Vagina (tissue), 2 donors: ENCODE measurements around the gene HDHD3.

Experiments used
- POLR2A ChIP-seq, 2 donors: fragments of 450-650 bp; IDR thresholded peaks; one replicate each; pipeline ENCODE4 v1.6.1; 2017; ENCODE audit warnings: antibody characterized with exemption in 2 of 2, mild to moderate bottlenecking in 2 of 2, moderate library complexity in 2 of 2
- POLR2AphosphoS5 ChIP-seq, 2 donors: sonication (generic); formaldehyde crosslinking; IDR thresholded peaks; one replicate each; pipeline ENCODE4 v1.9.0; 2017; ENCODE audit warnings: antibody characterized with exemption in 2 of 2, mild to moderate bottlenecking in 2 of 2, low read depth in 1 of 2; ENCODE audit not compliant: insufficient read depth in 1 of 2
- TF ChIP-seq, protein P1 (sequence below), 3 experiments: fragments of 450-650 bp in 2 of 3; fragments of 200-600 bp in 1 of 3; sonication (generic) in 1 of 3; IDR thresholded peaks; one replicate each; pipeline ENCODE4 v1.5.1; 2017 to 2019; ENCODE audit warnings: antibody characterized with exemption in 3 of 3, mild to moderate bottlenecking in 2 of 3, moderate library complexity in 2 of 3

DNA sequence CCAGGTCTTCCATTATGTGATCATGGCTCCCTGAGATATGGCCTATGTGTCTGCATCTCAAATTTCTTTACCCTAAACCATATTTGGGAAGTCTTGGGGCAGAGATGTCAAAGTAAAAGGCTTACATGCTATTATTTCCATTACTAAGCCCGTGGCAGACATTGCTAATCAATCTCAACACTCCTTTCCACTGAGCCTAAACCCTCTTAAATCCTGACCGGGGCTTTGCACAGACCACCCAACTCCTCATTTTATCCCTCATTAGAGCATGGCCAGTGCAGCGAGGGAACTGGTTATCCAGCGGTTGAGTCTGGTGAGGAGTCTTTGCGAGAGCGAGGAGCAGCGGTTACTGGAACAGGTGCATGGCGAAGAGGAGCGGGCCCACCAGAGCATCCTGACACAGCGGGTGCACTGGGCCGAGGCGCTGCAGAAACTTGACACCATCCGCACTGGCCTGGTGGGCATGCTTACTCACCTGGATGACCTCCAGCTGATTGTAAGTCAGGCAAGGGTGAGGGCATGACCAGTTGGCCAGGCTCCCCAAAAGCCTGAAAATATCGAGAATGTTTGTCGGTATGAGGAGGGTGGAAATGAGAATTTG, 16.4 kb downstream of the HDHD3 start:
- TF ChIP-seq, protein P1, sequence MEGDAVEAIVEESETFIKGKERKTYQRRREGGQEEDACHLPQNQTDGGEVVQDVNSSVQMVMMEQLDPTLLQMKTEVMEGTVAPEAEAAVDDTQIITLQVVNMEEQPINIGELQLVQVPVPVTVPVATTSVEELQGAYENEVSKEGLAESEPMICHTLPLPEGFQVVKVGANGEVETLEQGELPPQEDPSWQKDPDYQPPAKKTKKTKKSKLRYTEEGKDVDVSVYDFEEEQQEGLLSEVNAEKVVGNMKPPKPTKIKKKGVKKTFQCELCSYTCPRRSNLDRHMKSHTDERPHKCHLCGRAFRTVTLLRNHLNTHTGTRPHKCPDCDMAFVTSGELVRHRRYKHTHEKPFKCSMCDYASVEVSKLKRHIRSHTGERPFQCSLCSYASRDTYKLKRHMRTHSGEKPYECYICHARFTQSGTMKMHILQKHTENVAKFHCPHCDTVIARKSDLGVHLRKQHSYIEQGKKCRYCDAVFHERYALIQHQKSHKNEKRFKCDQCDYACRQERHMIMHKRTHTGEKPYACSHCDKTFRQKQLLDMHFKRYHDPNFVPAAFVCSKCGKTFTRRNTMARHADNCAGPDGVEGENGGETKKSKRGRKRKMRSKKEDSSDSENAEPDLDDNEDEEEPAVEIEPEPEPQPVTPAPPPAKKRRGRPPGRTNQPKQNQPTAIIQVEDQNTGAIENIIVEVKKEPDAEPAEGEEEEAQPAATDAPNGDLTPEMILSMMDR (IDR thresholded peaks at IDR 0.05) = no peak
- TF ChIP-seq POLR2A (IDR thresholded peaks at IDR 0.05) (no peak), POLR2AphosphoS5 (IDR thresholded peaks at IDR 0.05; ENCODE audit: insufficient read depth in 1 of 2, low read depth in 1 of 2) (no peak)
